Measurements from ENCODE around the gene ZNF625.

Gene ZNF625

DNA sequence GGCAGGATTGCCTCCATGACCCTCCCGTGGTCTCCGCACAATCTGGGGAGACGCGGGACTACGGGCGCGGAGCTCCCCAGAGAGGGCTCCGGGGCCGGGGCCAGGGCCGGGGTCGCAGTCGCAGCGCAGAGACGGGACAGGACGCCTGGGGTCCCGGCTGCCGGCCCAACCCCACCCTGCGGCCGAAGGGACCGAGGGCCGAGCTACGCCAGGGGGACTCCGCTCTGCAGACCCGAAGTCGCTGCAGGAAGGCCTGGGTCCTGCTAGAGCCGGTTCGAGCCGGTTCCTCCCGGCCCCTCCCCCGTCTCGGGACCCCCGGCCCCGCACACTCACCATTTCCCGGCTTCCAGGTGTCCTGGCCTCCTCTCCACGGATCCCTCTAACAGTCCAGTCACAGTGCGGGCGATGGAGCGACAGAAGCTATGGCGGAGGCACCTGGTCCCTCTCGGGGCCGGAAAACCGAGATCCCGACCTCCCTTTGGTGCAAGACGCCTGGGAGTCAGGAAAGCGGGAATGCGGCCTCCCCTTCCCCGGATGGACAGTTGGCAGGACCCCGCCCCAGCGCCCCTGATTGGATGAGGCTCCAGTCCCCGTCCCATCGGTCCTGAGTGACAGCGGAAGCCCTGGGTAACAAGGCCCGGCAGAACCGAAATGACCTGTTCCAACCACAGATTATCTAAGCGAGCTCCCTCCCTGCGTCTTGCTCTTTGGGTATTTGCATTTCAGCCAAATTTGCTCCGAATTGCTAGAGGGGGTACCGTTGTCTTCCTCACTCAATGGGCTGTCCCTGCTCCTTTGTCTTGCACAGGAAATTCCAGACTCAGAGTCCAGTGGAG, at the start of gene ZNF625:
Gene ZNF625, minus strand, starts transcription at position 512 of the 836 bp plus-strand sequence. Its CDS starts 176 bp downstream, at position 336.
- DNase-seq = peak; percentile 11 to 20

DNA sequence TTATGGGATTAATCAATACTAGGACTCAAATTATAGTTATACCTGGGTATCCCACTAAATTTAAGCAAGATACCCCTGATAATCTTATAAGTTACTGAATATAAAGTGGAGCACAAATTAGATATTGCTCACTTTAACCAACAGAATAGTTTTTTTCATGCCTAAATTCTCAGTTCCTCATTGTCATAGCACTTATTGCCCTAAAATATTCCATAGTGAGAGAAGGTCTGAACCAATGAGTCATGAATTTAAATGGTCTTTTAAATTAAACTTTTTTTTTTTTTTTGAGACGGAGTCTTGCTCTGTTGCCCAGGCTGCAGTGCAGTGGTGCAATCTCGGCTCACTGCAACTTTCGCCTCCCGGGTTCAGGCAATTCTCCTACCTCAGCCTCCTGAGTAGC, 48.8 kb upstream of the ZNF625 start:
- no peak for DNase-seq

DNA sequence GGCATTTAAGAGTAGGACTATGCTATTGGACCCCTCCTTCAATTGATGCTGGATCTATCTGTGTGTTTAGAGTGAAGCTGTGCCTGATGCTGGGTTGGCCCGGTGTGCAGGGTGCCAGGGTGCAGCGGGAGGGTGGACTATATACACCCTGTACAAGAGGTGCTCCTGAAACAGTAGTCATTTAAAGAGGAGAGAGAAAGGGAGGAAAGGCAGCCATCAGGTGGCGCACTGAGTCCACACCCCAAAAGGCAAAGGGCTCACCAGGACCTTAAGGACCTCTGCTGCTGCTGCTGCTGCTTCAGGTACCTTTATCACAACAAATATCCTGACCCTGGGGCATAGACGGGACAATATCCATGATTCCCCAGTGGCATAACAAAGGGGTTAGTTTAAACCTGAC, 45.7 kb upstream of the ZNF625 start:
- DNase-seq = peak; percentile 49 to 64

DNA sequence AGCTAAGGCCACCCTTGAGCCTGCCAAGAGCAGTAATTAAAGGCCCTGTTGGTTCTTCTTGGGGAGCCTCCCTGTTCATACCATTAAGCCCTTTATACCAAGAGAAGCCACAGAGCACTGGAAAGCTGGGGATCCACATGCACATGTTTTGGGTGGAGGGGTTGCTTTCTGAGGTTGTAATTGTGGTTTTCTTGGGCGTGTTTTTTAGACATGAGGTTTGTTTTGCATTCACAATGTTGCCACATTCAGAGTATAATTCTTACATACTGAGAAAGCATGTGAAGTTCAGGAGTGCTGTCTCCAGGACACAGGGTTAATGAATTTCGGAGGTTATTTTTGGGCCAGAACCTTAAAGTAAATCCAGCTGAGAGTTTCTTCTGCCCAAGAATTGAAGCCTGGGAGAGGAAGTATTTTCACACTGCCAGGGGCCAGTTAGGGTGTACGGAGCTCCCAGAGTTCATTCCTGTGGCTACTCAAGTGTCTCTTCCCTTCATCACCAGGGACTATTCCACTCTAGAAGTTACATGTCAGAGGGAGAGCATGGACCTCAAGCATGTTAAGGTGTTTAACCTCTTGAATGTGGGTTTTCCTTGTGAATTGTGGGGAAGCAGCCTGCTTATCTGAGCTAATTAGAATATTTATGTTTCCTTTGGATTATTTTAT, 43.4 kb upstream of the ZNF625 start:
- DNase-seq = no peak

DNA sequence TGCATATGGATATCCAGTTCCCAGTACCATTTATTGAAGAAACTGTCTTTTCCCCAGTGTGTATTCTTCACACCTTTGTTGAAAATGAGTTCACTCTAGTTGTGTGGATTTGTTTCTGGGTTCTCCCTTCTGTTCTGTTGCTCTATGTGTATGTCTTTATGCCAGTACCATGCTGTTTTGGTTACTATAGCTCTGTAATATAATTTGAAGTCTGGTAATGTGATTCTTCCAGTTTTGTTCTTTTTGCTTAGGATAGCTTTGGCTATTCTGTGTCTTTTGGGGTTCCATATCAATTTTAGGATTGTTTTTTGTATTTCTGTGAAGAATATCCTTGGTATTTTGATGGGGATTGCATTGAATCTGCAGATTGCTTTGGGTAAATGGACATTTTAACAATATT, 41.6 kb upstream of the ZNF625 start:
- no peak for DNase-seq

DNA sequence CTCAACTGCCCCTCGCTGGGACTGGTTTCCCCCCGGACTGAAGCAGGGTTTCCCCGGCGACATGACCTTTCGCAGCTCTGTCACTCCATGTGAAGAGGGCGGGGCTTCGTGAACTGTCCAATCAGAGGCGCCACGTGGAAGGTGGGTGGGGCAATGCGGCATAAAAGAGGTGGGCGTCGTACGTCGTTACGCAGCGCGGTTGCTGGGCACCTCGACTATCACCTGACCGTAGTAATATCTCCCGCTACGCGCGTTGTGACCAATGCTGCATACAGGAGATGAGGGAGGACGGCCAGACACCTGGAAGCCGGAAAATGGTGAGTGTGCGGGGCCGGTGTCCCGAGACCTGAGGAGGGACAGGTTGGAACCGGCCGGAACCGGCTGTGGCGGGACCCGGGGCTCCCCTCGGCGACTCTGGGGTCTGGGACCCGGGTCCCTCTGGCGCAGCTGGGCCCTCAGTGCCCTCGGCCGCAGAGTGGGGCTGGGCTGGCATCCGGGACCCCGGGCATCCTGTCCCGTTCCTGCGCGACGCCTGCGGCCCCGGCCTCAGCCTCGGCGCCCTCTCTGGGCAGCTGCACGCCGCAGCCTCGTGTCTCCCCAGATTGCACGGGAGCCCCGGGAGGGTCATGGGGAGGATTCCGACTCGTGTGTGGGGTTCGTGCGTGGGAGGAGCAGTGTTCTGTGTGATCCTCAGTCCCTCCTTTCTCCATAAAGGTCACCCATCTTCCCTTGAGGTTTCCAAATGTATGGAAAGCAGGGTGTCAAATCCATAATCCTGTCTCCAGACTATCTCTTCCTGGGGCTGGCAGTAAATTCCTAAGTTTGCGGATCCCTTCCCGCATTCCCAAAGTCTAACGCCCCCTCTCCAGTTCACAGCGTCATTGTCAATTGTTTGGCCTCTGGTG, 38.5 kb upstream of the ZNF625 start:
- DNase-seq = peak; percentile 69 to 83

DNA sequence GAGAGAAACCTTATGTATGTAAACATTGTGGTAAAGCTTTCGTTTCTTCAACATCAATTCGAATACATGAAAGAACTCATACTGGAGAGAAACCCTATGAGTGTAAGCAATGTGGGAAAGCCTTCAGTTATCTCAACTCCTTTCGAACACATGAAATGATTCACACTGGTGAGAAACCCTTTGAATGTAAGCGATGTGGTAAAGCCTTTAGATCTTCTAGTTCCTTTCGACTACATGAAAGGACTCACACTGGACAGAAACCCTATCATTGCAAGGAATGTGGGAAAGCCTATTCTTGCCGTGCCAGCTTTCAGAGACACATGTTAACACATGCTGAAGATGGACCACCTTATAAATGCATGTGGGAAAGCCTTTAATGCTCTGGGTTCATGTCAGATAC, 31.1 kb upstream of the ZNF625 start:
- no peak for DNase-seq

DNA sequence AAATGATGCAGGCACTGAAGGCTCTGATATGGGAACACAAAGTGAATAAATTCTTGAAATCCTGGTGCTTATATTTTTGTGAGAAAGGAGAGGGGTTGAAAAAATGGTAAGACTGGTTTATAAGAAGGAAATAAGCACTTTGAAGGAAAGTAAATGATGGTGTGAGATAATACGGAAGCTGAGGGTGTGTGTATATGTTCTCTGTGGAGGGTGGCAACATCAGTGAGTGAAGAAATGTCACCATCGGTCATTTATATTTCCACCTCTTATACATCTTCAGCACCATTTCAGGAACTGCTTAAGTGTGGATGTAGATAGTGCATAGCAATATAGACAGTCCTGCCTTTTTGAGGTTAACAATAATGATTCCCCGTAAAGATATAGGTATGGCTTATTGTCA, 23.8 kb upstream of the ZNF625 start:
- no peak for DNase-seq

DNA sequence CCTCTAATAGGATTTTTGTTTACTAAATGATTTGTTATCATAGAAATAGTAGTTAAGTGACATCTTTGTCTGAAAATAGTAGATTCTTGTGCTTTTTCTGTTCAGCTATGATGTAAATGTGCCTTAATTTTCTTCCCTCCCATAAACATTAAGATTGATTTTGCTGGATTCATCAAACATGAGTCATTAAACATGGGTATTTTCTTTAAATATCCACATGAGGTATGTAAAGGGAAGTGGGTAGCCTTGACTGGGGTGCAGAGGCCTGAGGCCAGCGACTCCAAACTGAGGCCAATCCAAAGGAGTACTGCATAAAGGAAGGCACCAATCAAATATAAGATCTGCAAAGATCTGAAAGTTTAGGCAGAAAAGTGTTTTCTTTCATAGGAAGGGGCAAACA, 10.1 kb upstream of the ZNF625 start:
- DNase-seq = no peak

DNA sequence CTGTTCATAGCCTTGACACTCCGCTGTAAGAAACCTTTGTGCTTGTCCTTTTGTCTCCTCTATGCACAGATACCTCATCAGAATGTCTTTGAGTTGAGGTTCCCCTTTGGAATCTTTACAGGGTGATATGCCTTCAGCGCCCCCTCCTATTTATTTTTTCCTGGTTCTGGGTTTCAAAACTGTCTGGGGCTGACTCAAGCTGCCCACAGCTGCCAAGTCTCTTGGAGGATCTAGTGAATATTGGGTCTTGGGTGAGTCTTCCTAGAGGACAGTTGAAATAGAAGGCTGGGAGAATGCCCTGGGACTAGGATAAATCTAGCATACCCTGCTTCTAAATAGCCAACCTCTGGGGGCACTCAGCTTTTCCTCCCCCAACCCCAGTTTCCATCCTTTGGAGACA, 7.3 kb upstream of the ZNF625 start:
- DNase-seq = no peak

DNA sequence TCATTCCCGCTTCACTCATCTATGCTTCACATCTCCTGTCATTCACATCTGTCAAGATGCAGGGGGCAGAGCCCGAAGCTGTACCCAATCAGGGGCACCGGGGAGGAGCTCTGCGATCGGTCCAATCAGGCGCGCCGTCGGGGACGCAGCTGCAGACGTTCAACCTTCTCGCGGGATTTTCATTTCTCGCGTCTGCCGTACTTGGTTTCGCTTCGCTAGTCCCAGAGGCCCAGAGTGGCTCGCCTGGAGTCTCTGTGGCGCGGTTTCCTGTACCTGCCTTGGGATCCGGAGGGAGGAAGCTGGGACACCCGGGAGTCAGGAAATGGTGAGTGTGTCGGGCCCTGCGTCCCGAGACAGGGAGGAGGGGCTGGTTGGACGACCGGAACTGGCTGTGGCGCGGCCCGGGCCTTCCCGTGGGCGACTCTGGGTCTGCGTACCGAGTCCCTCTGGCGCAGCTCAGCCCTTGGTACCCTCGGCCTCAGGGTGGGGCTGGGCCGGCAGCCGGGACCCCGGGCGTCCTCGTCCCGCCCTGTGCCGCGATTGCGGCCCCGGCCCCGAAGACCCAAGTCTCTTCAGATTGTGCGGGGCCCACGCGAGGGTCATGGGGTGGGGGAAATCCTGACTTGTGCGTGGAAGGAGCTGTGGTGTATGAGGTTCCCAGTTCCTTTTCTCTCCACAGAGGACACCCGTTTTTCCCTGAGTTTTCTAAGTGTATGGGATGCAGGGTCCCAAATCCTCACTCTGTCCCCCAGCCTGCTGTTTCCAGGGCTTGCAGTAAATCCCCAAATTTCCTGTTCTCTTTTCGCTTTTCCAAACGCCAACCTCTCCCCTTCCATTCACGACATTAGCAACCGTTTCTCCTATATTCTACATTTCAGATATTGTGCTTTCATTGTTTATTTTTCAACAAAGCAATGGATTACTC, 6.6 kb upstream of the ZNF625 start, which contains the start of gene ZNF136:
Gene ZNF136, plus strand, starts transcription at position 215 of the 925 bp plus-strand sequence. Its CDS starts 108 bp downstream, at position 323.
- DNase-seq = peak; percentile 93 to 94

DNA sequence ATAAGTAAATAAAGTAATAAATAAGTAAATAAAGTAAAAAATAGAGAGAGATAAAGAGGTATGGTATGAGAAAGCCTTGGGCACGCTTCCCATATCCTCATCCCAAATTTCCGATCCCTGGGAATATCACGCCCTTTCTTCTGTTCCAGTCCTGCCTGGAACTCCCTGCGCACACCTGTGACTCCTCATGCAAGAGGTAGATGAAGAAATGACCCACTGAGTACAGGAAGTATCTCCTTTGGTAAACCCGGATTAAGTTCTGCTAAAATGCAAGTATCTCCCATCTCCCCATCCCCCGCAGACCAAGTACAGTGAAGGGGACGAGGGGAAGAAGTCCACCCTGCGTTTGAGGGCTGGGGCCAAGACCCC, 6.0 kb upstream of the ZNF625 start:
- DNase-seq = no peak

DNA sequence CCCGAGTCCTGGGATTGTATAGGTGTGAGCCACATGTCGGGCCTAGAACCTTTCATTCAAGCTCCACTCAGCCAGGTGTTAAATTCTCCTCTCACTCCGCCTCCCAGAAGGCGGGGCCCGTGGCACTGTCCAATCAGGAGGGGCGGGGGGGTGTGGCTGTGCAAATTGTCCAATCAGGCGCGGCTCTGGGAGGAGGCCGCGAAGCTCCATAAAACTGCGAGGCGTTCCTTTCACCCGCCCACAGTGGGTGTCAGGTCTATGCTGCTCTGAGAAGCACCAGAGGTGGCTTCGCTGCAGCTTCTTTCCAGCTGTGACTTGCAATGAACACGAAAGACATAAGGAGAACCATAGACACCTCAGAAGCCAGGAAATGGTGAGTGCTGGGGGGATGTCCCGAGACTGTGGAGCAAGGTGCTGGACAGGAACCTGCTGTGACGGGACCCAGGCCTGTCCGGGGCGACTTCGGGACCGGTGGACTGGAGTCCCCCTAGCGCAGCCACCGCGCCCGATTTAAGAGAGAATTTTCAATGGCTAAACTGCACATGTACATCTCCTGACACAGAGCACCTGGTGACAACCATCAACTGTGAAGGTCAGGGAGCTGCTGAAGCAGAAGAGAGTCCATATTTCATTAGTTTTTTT, 3.4 kb upstream of the ZNF625 start:
- DNase-seq = no peak

DNA sequence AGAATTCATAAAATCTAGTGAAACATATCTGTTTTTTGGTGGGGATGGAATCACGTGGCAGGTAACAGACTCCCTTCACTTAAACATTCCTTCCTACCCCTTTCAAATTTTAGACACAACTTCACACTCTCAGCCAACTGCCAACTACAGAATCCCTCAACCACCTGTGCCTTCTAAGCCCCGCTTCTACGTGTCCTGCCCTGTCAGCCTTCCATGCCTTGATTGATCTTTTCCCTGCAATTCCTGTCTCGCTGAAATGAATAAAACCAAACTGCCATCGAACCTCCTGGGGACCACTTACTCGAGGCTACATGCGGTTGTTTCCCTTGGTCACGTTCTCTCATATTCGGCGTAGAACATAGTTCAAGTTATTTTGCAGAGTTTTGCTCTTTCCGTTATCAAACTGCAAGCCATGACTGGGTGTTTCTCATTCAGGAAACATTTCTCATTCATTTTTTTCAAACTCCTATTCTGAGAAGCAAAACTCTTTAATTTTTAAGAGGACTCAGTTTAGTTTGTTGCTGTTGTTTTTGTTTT, 1.1 kb downstream of the ZNF625 start:
- no peak for DNase-seq

DNA sequence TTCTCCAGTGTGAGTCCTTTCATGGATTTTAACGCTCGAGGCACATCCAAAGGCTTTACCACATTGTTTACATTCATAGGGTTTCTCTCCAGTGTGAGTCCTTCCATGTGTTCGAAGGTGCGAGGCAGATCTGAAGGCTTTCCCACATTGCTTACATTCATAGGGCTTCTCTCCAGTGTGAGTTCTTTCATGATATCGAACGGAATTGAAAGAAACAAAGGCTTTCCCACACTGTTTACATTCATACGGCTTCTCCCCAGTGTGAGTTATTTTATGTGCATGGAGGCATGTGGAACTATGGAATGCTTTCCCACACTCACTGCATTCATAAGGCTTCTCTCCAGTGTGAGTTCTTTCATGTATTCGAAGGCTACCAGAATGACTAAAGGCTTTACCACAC, 11.2 kb downstream of the ZNF625 start:
- DNase-seq = no peak

DNA sequence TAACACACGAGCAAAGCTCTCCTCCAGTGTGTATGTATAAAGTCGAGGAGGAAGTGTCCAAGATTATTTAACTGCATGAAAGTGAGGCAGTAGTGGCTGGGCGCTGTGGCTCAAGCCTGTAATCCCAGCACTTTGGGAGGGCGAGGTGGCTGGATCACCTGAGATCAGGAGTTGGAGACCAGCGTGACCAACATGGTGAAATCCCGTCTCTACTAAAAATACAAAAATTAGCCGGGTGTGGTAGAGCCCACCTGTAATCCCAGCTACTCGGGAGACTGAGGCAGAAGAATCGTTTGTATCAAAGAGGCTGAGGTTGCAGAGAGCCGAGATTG, 15.2 kb downstream of the ZNF625 start:
- DNase-seq = no peak

DNA sequence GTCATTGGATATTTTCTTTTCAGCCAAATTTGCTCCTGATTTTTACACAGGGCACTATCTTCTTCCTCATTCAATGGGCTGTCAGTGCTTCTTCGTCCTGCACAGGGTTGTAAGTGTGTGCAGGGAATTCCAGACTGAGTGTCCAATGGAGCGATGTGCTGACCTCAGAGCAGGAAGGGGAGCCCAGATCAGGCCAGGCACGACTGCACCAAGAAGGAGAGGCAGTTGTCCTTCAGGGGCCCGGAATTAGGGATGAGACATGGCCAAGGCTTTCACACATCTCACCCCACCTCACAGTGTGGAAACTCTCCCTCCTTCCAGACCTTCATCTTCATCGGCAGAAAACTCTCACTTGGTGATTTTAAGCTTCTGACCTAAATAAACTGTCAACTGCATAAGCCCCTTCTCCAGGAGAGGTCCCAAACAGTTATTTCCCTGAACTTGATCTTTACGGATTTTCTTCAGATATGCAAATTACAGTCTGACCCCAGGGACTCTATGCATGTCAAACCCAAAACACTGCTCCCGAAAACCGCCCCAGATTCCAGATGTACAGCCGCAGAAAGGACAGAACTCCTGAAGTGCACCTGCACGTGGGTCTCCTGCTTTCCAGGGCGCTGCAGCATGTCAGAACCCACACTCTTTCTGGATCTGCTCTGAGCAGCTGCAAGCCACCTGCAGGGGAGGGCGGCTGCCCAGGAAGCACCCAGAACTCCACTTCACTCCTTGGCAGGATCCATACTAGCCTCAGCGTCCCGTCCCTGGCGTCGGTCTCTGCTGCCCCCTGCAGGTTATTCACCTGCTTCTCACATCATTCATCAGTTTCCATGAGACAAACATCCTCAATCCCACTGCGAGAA, 15.8 kb downstream of the ZNF625 start:
- DNase-seq = peak; percentile 83 to 86

DNA sequence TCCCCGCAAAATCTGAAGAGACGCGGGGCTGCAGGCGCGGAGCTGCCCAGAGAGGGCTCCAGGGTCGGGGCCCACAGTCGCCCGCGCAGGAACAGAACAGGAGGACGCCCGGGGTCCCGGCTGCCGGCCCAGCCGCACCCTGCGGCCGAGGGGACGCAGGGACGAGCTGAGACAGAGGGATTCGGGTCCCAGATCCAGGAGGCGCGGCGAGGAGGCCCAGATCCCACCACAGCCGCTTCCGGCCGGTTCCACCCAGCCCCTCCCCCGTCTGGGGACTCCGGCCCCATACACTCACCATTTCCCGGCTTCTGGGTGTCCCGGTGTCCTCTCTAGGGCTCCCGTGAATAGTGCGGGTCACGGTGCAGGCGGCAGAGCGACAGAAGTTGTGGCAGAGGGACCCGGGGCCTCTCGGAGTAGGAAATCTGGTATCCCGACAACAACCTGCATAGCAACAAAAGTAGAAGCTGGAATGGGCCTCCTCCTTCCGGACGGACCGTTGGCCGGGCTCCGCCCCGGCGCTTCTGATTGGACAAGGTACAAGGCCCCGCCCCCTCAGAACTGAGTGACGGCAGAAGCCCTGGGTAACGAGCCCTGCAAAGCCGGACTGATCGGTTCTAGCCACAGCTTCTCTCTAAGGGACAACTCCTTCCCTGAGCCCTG, 16.5 kb downstream of the ZNF625 start, which contains the start of gene ZNF20:
Gene ZNF20, minus strand, starts transcription at position 466 of the 660 bp plus-strand sequence. Its CDS starts 168 bp downstream, at position 298.
- DNase-seq = peak; percentile 89 to 91

DNA sequence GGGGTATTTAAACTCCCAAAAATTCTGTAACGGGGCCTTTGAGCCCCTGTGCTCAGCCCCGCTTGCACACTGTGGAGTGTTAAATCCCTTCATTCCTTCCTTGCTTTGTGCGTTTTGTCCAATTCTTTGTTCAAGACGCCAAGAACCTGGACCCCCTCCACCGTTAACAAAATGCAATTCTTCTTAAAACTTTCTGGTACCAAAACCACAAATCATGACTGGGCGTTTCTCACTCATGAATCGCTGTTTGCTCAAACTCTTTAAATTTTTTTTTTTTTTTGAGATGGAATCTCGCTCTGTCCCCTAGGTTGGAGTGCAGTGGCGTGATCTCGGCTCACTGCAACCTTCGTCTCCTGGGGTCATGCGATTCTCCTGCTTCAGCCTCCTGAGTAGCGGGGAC, 17.3 kb downstream of the ZNF625 start:
- DNase-seq = no peak
